D721Med (cell line): ENCODE results near the gene SLC19A2.

Source experiments
- DNase-seq: peaks from one replicate; pipeline ENCODE4 v3.0.0; 2011; ENCODE audit warnings: low spot score; ENCODE audit not compliant: insufficient read length
- FAIRE-seq: peaks from 2 replicates; lab custom pipeline; 2011; peaks lifted over from hg19 to GRCh38; lab: Jason Lieb, UNC
- TF ChIP-seq, protein P1 (sequence below): IDR thresholded peaks from 2 replicates; pipeline ENCODE4 v1.5.1; 2012; ENCODE audit warnings: mild to moderate bottlenecking, control low read depth; ENCODE audit not compliant: insufficient read depth; ENCODE audit errors: missing control alignments

SLC19A2 gene

DNA sequence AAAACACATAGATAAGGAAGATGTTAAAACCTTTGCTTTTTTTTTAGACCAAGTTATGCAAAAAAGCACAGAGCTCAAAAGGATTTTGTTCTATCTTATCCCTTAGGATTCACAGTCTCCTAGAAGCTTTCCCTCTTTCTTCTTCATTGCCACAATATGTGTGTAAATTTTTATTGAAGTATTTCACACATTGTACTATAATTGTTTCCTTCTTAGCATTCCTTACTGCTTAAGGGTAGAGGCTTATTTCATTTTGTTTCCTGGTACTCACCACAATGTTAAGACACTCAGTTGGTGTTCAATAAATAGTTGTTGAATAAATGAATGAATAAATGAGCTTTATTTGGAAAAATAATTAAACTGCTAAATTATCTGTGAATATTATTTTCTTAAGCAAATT, 29.9 kb upstream of the SLC19A2 start:
- TF ChIP-seq, protein P1, sequence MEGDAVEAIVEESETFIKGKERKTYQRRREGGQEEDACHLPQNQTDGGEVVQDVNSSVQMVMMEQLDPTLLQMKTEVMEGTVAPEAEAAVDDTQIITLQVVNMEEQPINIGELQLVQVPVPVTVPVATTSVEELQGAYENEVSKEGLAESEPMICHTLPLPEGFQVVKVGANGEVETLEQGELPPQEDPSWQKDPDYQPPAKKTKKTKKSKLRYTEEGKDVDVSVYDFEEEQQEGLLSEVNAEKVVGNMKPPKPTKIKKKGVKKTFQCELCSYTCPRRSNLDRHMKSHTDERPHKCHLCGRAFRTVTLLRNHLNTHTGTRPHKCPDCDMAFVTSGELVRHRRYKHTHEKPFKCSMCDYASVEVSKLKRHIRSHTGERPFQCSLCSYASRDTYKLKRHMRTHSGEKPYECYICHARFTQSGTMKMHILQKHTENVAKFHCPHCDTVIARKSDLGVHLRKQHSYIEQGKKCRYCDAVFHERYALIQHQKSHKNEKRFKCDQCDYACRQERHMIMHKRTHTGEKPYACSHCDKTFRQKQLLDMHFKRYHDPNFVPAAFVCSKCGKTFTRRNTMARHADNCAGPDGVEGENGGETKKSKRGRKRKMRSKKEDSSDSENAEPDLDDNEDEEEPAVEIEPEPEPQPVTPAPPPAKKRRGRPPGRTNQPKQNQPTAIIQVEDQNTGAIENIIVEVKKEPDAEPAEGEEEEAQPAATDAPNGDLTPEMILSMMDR, result no peak
- DNase-seq (no peak), FAIRE-seq (no peak)

DNA sequence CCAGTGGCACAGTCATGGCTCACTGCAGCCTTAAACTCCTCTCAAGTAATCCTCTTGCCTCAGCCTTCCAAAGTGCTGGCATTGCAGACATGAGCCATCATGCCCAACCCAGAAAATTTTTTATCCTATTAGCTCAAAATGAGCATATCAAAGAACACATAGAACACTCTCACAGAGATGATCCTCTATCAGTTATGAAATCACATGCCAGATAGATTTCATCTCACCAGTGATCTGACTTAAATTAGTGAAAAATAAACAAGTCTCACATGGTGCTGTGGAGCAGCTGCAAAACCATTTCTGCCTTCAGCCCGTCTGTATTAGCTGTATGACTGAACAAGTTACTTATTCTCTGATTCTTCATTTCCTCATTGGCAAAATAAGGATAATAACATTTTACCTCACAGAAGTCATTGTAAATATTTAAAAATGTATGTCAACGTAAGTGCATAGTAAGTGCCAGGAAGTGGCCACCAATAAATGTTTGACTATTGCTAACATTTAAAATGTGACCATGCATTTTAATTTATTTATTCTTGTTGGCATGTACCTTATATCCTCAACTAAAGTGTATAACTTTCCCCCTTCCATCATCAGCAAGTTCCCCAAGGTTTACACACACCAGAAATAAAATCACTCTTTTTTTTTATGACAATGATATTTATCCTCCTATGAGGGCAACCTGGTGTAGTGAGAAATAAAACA, 29.0 kb upstream of the SLC19A2 start:
- DNase-seq (no peak), FAIRE-seq (no peak)
- TF ChIP-seq, protein P1, result no peak

DNA sequence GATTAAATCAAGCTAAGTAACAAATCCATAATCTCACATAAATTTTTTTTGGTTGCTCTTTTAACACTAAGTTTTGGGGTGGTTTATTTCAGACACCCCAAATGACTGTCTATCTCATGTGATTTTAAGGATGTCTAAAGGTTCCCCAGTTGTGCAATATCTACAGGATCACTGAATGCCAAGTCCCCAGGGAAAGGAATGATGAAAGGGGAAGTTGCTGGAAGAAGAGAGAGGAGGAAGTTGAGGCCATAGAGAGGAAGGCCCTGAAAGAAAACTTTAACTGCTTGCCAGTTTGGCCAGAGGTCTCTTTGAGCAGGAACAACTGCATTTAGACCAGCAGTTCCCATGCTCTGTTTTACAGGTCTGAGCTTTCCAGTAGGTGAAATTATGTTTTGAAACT, 27.5 kb upstream of the SLC19A2 start:
- FAIRE-seq (no peak), DNase-seq (no peak)
- TF ChIP-seq, protein P1, result no peak

DNA sequence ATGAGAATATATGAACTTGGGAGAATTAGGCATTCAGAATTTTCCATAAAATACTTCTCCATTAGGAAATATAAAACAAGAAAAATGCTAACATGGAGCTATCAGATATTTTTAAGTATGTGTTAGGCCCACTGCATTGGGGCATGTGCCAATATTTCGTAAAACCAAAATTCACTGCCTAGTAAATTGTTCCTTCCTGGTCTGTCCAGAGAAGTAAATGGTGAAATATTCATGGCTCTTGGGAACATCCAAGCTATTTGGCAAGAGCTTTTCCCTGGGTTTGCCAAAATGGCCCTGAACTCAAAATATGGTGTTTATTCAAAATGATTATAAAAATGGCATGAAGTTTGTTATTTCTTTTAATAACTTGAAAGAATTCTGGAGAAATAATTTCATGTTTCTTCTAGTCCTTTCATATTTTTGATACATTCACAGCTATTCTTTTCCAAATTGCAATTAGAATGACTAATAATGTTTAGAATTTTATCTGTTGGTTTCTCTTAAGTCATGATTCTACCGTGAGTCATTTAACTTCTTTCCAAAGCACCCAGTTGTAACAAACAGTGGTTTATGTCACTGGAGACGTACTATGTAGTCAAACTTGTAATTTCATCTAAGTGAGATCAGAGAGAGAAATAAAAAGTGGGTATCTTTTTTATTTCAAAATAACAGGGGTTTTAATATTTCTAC, 25.7 kb upstream of the SLC19A2 start:
- DNase-seq, result no peak
- TF ChIP-seq, protein P1, result no peak
- peak; percentile 16 for FAIRE-seq

DNA sequence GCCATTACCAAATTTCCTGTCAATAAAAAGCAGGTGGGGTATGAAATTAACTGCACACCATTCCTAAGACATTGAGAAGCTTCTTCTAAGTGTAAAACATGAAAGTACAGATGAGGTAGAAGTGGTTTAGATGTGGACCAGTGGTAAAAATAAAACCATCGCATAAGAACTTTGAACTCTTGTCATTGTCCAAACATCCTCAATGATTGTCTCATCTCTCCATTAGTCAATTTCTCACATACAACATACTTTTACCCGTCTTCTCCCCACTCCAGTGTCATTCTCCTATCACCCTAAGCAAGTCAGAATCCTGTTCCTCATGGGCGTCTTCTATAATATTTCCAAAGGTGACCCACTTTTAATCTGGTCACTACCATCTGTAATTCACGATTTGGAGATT, 24.3 kb upstream of the SLC19A2 start:
- FAIRE-seq, result no peak
- no peak for DNase-seq
- TF ChIP-seq, protein P1, result no peak

DNA sequence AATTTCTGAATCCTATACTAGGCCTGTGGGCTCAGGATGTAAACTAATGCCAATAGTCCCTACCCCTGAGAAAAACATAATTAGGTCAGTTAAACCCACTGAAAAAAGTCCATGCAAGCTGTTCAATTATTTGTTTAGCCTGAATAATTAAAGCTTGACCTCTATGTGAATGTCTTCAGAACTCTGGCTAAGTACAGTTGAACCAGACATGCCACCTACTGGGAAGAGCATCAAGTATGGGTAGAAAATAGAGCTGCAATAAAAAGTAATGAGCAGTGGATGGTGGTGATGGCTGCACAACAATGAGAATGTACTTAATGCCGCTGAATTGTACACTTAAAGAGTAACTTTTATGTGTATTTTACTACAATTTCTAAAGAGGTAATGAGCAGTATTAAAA, 23.6 kb upstream of the SLC19A2 start:
- TF ChIP-seq, protein P1, result peak; percentile 31
- DNase-seq, result no peak
- FAIRE-seq, result no peak
